Uterus (tissue), 2 donors: Measurements from ENCODE around the gene EGF.

Experiments
- CTCF ChIP-seq, 4 experiments: fragments of 200-600 bp in 2 of 4; fragments of 450-650 bp in 2 of 4; sonication (generic) in 2 of 4; IDR thresholded peaks; one replicate each; pipeline ENCODE4 v1.5.1; 2016 to 2019; ENCODE audit warnings: antibody characterized with exemption in 4 of 4, mild to moderate bottlenecking in 2 of 4, moderate library complexity in 1 of 4
- POLR2A ChIP-seq, 2 donors: fragments of 450-650 bp; IDR thresholded peaks; one replicate each; pipeline ENCODE4 v1.6.1; 2016; ENCODE audit warnings: antibody characterized with exemption in 2 of 2, mild to moderate bottlenecking in 1 of 2, moderate library complexity in 1 of 2

- TF ChIP-seq POLR2A (IDR thresholded peaks at IDR 0.05), result no peak
- TF ChIP-seq CTCF (IDR thresholded peaks at IDR 0.05), result no peak
Observed at GRCh38 chr4:109945056-109945455, 32.4 kb downstream of the EGF start.
